MG63 (cell line): ENCODE results near the gene FBL. TPM values are rescaled to one million over a fixed set of nuclear protein-coding genes. Genes with fewer than 3 reads are reported as not detected.
"Not testable (repeated sequence)": the region's sequence is repeated elsewhere in the genome, so short reads cannot be mapped to it uniquely, and the experiment has no call there.

Source experiments
- DNase-seq: peaks from one replicate; pipeline ENCODE4 v3.0.0-alpha.2; 2020
- H3K27me3 ChIP-seq: fragments of 250-450 bp; sonication (Bioruptor Pico); 2 replicates; pipeline ENCODE4 v1.5.1; 2020; ENCODE audit warnings: mild to moderate bottlenecking, moderate library complexity
- H3K36me3 ChIP-seq: fragments of 250-450 bp; sonication (Bioruptor Pico); 2 replicates; pipeline ENCODE4 v1.5.1; 2020; ENCODE audit warnings: mild to moderate bottlenecking, moderate library complexity
- H3K4me3 ChIP-seq: fragments of 250-450 bp; sonication (Bioruptor Pico); 2 replicates; pipeline ENCODE4 v1.5.1; 2020; ENCODE audit warnings: mild to moderate bottlenecking, moderate library complexity
- H3K9me3 ChIP-seq: fragments of 250-450 bp; sonication (Bioruptor Pico); 2 replicates; pipeline ENCODE4 v1.5.1; 2020; ENCODE audit warnings: mild to moderate bottlenecking, moderate library complexity
- total RNA-seq: library from RNA; depleted of rRNA; stranded (reverse); fragments of >200 nt; shearing (Covaris generic); gene quantifications from 2 replicates; pipeline ENCODE4 v1.2.3, GENCODE V29; 2014; ENCODE audit warnings: low replicate concordance; rRNA removed

FBL gene
- 496 and 588 TPM in 2 replicates for total RNA-seq

- Histone ChIP-seq H3K4me3 (peak within 1 kb of the TSS; percentile 90), H3K27me3 (no peaks in the 10 kb centered on the region), H3K36me3 (peaks cover 14% of the 10 kb centered on the region), H3K9me3 (no peaks in the 10 kb centered on the region)
- DNase-seq: peak; percentile 93
Measured at GRCh38 chr19:39845933-39846677, at the start of gene FBL. Gene FBL, minus strand, starts transcription at chr19:39846379. Its CDS starts 79 bp downstream, at chr19:39846300.

GRCh38 chr19:39895096-39895495, 48.9 kb upstream of the FBL start:
- not testable (repeated sequence) for DNase-seq, H3K27me3 ChIP-seq, H3K36me3 ChIP-seq, H3K4me3 ChIP-seq, H3K9me3 ChIP-seq

- not testable (repeated sequence) for H3K27me3 ChIP-seq, H3K4me3 ChIP-seq, H3K9me3 ChIP-seq, DNase-seq, H3K36me3 ChIP-seq
Measured at GRCh38 chr19:39894236-39894606, 48.0 kb upstream of the FBL start.

- H3K27me3 ChIP-seq, DNase-seq: not testable (repeated sequence)
Measured at GRCh38 chr19:39893366-39894235, 47.4 kb upstream of the FBL start.

GRCh38 chr19:39892506-39892902, 46.3 kb upstream of the FBL start:
- DNase-seq, H3K36me3 ChIP-seq, H3K27me3 ChIP-seq, H3K9me3 ChIP-seq, H3K4me3 ChIP-seq: not testable (repeated sequence)

More at GRCh38 chr19:39893366-39894235, 47.4 kb upstream of the FBL start:
- H3K9me3 ChIP-seq, H3K4me3 ChIP-seq, H3K36me3 ChIP-seq: not testable (repeated sequence)

- DNase-seq, H3K9me3 ChIP-seq, H3K27me3 ChIP-seq, H3K36me3 ChIP-seq, H3K4me3 ChIP-seq: not testable (repeated sequence)
Measured at GRCh38 chr19:39891660-39892505, 45.7 kb upstream of the FBL start.

- Histone ChIP-seq H3K36me3 (no peaks in the 10 kb centered on the region), H3K27me3 (no peaks in the 10 kb centered on the region), H3K9me3 (no peaks in the 10 kb centered on the region), H3K4me3 (no peak overlapping the region)
- no peak for DNase-seq
Measured at GRCh38 chr19:39890755-39891551, 44.8 kb upstream of the FBL start.

- not testable (repeated sequence) for H3K27me3 ChIP-seq, DNase-seq, H3K9me3 ChIP-seq, H3K36me3 ChIP-seq, H3K4me3 ChIP-seq
Measured at GRCh38 chr19:39889872-39890754, 43.9 kb upstream of the FBL start.

GRCh38 chr19:39887456-39887951, 41.3 kb upstream of the FBL start:
- not testable (repeated sequence) for H3K36me3 ChIP-seq, H3K9me3 ChIP-seq, DNase-seq, H3K27me3 ChIP-seq, H3K4me3 ChIP-seq

- not testable (repeated sequence) for DNase-seq, H3K9me3 ChIP-seq, H3K27me3 ChIP-seq, H3K4me3 ChIP-seq, H3K36me3 ChIP-seq
Measured at GRCh38 chr19:39885821-39886554, 39.8 kb upstream of the FBL start.

GRCh38 chr19:39884721-39885120, 38.5 kb upstream of the FBL start:
- H3K4me3 ChIP-seq, H3K9me3 ChIP-seq, DNase-seq, H3K36me3 ChIP-seq, H3K27me3 ChIP-seq: not testable (repeated sequence)

- not testable (repeated sequence) for H3K27me3 ChIP-seq, H3K4me3 ChIP-seq, H3K9me3 ChIP-seq, DNase-seq, H3K36me3 ChIP-seq
Measured at GRCh38 chr19:39882645-39883044, 36.5 kb upstream of the FBL start.

- DNase-seq, H3K36me3 ChIP-seq, H3K4me3 ChIP-seq, H3K9me3 ChIP-seq, H3K27me3 ChIP-seq: not testable (repeated sequence)
Measured at GRCh38 chr19:39881495-39882110, 35.4 kb upstream of the FBL start.

GRCh38 chr19:39880241-39880640, 34.1 kb upstream of the FBL start:
- not testable (repeated sequence) for H3K36me3 ChIP-seq, H3K4me3 ChIP-seq, H3K9me3 ChIP-seq, H3K27me3 ChIP-seq, DNase-seq
